A673 (cell line): ENCODE measurements around the gene RUNX2.

Experiments used
- EZH2 ChIP-seq: fragments of 200-600 bp; sonication (generic); IDR thresholded peaks from 2 replicates; pipeline ENCODE4 v1.6.1; 2017; ENCODE audit warnings: borderline replicate concordance, low read depth, mild to moderate bottlenecking, mixed read lengths, antibody characterized with exemption, low read length; ENCODE audit not compliant: poor library complexity, severe bottlenecking
- TF ChIP-seq, protein P1 (sequence below): fragments of 300-800, 200-600 bp; sonication (generic); conservative IDR thresholded peaks from 2 replicates; pipeline ENCODE4 v1.5.1; 2017; ENCODE audit warnings: low read depth, mild to moderate bottlenecking, antibody characterized with exemption, low read length, moderate library complexity, mixed read lengths

DNA sequence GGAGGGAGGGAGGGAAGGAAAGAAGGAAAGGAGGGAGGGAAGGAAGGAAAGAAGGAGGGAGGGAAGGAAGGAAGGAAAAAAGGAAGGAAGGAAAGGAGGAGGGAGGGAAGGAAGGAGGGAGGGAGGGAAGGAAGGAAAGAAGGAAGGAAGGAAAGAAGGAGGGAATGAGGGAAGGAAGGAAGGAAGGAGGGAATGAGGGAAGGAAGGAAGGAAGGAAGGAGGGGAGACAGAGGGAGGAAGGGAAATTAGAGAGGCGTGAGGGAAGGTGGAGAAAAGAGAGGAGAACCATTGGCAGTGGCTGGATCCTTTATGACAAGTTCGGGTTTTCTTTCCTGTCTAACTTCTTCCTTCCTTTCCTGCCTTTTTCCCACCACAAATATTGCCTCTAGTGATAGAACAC lies 71.9 kb downstream of the RUNX2 start:
- TF ChIP-seq, protein P1, sequence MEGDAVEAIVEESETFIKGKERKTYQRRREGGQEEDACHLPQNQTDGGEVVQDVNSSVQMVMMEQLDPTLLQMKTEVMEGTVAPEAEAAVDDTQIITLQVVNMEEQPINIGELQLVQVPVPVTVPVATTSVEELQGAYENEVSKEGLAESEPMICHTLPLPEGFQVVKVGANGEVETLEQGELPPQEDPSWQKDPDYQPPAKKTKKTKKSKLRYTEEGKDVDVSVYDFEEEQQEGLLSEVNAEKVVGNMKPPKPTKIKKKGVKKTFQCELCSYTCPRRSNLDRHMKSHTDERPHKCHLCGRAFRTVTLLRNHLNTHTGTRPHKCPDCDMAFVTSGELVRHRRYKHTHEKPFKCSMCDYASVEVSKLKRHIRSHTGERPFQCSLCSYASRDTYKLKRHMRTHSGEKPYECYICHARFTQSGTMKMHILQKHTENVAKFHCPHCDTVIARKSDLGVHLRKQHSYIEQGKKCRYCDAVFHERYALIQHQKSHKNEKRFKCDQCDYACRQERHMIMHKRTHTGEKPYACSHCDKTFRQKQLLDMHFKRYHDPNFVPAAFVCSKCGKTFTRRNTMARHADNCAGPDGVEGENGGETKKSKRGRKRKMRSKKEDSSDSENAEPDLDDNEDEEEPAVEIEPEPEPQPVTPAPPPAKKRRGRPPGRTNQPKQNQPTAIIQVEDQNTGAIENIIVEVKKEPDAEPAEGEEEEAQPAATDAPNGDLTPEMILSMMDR: no peak
- no peak for TF ChIP-seq EZH2
